HG03378 (cell line): ENCODE results near the gene ZNF33B.
A peak's percentile ranks its signal among the peaks of the same experiment; 100 is the strongest.
"Not testable (repeated sequence)": the region's sequence is repeated elsewhere in the genome, so short reads cannot be mapped to it uniquely, and the experiment has no call there.

Source experiments
- ATAC-seq: cut with Tn5 transposase; IDR thresholded peaks from one replicate; pipeline ENCODE4 v1.9.1; 2021; ENCODE audit warnings: mild to moderate bottlenecking, moderate library complexity; ENCODE audit not compliant: unreplicated experiment

ZNF33B gene

GRCh38 chr10:42638055-42638820 is at the start of gene ZNF33B:
TSS of gene ZNF33B (minus strand) at chr10:42638570. CDS start at chr10:42636928, 1,642 bp downstream.
- ATAC-seq: peak; percentile 93

GRCh38 chr10:42684517-42684916 is 46.1 kb upstream of the ZNF33B start:
- no peak for ATAC-seq

GRCh38 chr10:42680267-42680666 is 41.9 kb upstream of the ZNF33B start:
- ATAC-seq: no peak

GRCh38 chr10:42665181-42665979 is 27.0 kb upstream of the ZNF33B start:
- ATAC-seq: not testable (repeated sequence)

GRCh38 chr10:42654419-42654818 is 16.0 kb upstream of the ZNF33B start:
- no peak for ATAC-seq

GRCh38 chr10:42652858-42653257 is 14.5 kb upstream of the ZNF33B start:
- no peak for ATAC-seq

- ATAC-seq: no peak
Observed at GRCh38 chr10:42650374-42650773, 12.0 kb upstream of the ZNF33B start.

- no peak for ATAC-seq
Observed at GRCh38 chr10:42648512-42648911, 10.1 kb upstream of the ZNF33B start.

GRCh38 chr10:42646687-42647640 is 8.6 kb upstream of the ZNF33B start:
- ATAC-seq: no peak

- ATAC-seq: no peak
Observed at GRCh38 chr10:42646214-42646613, 7.8 kb upstream of the ZNF33B start.

- ATAC-seq: no peak
Observed at GRCh38 chr10:42645516-42645915, 7.1 kb upstream of the ZNF33B start.

- no peak for ATAC-seq
Observed at GRCh38 chr10:42645103-42645502, 6.7 kb upstream of the ZNF33B start.

- no peak for ATAC-seq
Observed at GRCh38 chr10:42640610-42641229, 2.4 kb upstream of the ZNF33B start.

- no peak for ATAC-seq
Observed at GRCh38 chr10:42638821-42639270, 476 bp upstream of the ZNF33B start.

GRCh38 chr10:42637648-42638054 is 719 bp downstream of the ZNF33B start:
- no peak for ATAC-seq

- no peak for ATAC-seq
Observed at GRCh38 chr10:42637142-42637541, 1.2 kb downstream of the ZNF33B start.

- ATAC-seq: no peak
Observed at GRCh38 chr10:42635098-42635497, 3.3 kb downstream of the ZNF33B start.

GRCh38 chr10:42632564-42632963 is 5.8 kb downstream of the ZNF33B start:
- no peak for ATAC-seq

GRCh38 chr10:42630537-42631134 is 7.7 kb downstream of the ZNF33B start:
- no peak for ATAC-seq

- ATAC-seq: no peak
Observed at GRCh38 chr10:42623929-42624328, 14.4 kb downstream of the ZNF33B start.
